ENCODE data around the gene ANK3.

ANK3 gene

DNA sequence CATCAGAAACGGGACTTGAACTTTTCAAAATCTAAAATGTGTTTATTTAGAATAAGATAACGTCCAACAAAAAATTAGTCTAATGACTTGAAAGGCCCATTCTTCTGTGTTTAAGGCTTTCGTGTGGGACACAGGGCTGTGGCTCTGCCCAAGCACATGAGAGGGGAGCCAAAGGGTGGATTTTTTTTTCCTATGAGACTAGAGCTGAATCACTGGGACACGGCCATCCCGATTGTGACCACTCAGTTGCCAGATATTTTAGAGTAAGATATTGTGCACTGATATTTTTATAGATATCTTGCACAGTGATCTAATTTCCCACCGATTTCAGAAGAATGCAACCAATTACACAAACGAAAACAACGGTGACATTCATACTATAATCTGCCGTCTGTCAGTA lies 99.9 kb downstream of the ANK3 start:
- DNase-seq, result no peak
- no peaks in the 10 kb centered on the region for H3K36me3 Mint-ChIP-seq
- CTCF ChIA-PET, result no interaction called here
- no peak overlapping the region for H3K4me3 Mint-ChIP-seq
- no peaks in the 10 kb centered on the region for H3K27me3 Mint-ChIP-seq
- no peaks in the 10 kb centered on the region for H3K9me3 Mint-ChIP-seq
- H3K4me1 Mint-ChIP-seq, result no peaks in the 10 kb centered on the region
- H3K27ac Mint-ChIP-seq, result no peak overlapping the region

- H3K27ac Mint-ChIP-seq, result no peak overlapping the region
- H3K27me3 Mint-ChIP-seq, result no peaks in the 10 kb centered on the region
- no peaks in the 10 kb centered on the region for H3K9me3 Mint-ChIP-seq
- H3K4me1 Mint-ChIP-seq, result no peaks in the 10 kb centered on the region
- H3K4me3 Mint-ChIP-seq, result no peak overlapping the region
- CTCF ChIA-PET, result no interaction called here
- no peak for DNase-seq
- no peaks in the 10 kb centered on the region for H3K36me3 Mint-ChIP-seq
Measured at GRCh38 chr10:60288256-60288655, 101.4 kb downstream of the ANK3 start.

DNA sequence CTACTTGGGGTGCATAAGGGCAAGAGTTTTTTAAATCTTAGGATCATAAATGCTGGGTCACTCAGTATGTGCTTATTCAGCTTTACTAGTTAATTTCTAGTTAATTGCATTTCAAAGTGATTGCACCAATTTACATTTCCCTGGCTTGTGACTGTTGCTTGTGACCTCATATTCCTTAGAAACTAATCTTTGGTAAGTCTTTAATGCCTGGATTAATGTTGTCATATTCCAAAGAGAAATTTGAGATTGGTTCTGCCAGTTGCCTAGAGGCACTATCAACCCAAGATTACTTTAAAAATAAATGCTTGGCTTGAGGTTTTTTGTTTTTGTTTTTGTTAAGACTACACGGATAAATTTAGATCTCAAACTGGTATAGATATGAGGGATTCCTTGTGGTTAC lies 103.1 kb downstream of the ANK3 start:
- no peaks in the 10 kb centered on the region for H3K36me3 Mint-ChIP-seq
- no peaks in the 10 kb centered on the region for H3K4me1 Mint-ChIP-seq
- no peak for DNase-seq
- no peaks in the 10 kb centered on the region for H3K27me3 Mint-ChIP-seq
- CTCF ChIA-PET, result no interaction called here
- no peak overlapping the region for H3K27ac Mint-ChIP-seq
- no peak overlapping the region for H3K4me3 Mint-ChIP-seq
- H3K9me3 Mint-ChIP-seq, result no peaks in the 10 kb centered on the region

- no peak for DNase-seq
- no peak overlapping the region for H3K4me3 Mint-ChIP-seq
- H3K4me1 Mint-ChIP-seq, result no peaks in the 10 kb centered on the region
- no peaks in the 10 kb centered on the region for H3K27me3 Mint-ChIP-seq
- CTCF ChIA-PET, result no interaction called here
- no peaks in the 10 kb centered on the region for H3K9me3 Mint-ChIP-seq
- H3K36me3 Mint-ChIP-seq, result no peaks in the 10 kb centered on the region
- no peak overlapping the region for H3K27ac Mint-ChIP-seq
Measured at GRCh38 chr10:60283397-60283796, 106.3 kb downstream of the ANK3 start.

DNA sequence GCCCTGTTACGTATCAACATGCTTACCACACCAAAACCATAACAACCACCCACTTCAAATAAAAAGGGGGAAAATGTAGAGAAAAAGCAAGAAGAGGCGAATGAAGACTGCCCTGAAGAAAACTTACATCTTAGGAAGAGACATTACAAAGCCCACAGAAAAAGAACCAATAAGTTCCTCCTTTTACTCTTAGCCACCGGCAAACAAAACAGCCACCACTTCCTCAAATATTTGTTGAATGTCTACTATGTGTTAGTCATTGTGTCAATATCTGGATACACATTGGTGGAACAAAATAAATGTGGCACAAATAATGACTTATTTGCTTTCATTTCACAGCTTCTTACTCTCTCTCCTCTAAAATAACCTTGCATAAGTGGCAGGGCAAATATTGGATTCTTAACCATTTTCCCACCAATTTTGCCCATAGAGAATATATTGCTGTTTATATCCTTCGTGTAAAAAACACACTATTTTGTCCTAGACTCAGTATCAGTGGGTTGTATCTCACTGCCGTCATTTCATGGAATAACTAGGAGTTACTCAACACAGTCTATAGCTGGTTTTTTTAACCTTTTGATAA lies 106.8 kb downstream of the ANK3 start:
- DNase-seq, result no peak
- no peak overlapping the region for H3K4me3 Mint-ChIP-seq

DNA sequence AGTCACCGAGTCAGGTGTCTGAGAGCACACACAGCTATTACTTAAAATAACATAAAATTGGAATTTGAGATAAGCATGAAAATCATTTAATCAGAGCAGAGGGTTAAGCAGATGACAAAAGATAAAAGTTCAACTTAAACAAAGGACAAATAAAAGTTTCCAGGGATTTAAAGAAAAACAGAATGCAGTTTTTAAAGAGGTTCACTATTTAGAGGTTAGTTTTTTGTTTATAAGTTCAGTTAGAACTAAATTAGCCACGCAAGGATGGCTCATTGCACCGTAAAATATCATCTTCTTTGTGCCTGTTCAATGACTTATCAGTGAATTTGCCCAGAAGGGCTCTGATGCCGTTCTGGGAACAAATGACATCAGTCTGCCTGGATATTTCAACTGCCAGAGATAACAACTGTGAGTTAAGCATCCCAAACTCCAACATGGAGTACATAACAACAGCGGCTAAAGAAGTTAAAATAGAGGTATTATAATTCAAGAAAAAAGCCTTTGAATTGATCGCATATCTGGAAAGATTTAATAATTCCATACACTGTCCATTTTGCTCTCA lies 107.8 kb downstream of the ANK3 start:
- no peak overlapping the region for H3K4me3 Mint-ChIP-seq

More for the DNA sequence above, 106.8 kb downstream of the ANK3 start:
- Mint-ChIP-seq H3K27ac (no peak overlapping the region), H3K36me3 (no peaks in the 10 kb centered on the region), H3K27me3 (no peaks in the 10 kb centered on the region), H3K9me3 (no peaks in the 10 kb centered on the region), H3K4me1 (no peaks in the 10 kb centered on the region)
- CTCF ChIA-PET, result no interaction called here

GRCh38 chr10:60281331-60281730 lies 108.3 kb downstream of the ANK3 start:
- H3K4me1 Mint-ChIP-seq, result no peaks in the 10 kb centered on the region
- H3K27ac Mint-ChIP-seq, result no peak overlapping the region
- no peak overlapping the region for H3K4me3 Mint-ChIP-seq
- H3K36me3 Mint-ChIP-seq, result peaks cover 2% of the 10 kb centered on the region
- no peaks in the 10 kb centered on the region for H3K27me3 Mint-ChIP-seq
- CTCF ChIA-PET, result no interaction called here
- no peak for DNase-seq
- H3K9me3 Mint-ChIP-seq, result no peaks in the 10 kb centered on the region

More for the DNA sequence above, 107.8 kb downstream of the ANK3 start:
- H3K27ac Mint-ChIP-seq, result no peak overlapping the region
- peaks cover under 1% of the 10 kb centered on the region for H3K36me3 Mint-ChIP-seq
- H3K27me3 Mint-ChIP-seq, result no peaks in the 10 kb centered on the region
- CTCF ChIA-PET, result no interaction called here
- no peaks in the 10 kb centered on the region for H3K4me1 Mint-ChIP-seq
- no peak for DNase-seq
- H3K9me3 Mint-ChIP-seq, result no peaks in the 10 kb centered on the region

DNA sequence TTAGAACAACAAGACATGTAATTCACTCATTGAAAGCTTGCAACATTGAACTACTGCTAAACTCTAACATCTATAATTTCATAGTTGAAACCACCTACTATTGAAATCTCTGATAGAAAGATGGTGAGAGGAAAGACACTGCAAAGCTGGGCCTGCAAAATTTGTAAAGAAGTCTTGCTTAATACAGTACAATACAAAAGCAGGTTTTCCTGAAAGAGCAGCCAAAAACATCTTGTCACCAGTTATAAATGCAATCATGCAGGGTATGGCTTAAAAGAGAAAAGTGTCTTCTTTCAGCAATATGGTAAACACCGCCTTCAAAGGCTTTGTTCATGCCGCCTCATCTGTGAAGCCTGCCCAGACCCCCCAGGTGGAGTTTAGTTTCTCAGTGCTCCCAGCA lies 109.2 kb downstream of the ANK3 start:
- Mint-ChIP-seq H3K27ac (no peak overlapping the region), H3K27me3 (no peaks in the 10 kb centered on the region), H3K4me1 (no peaks in the 10 kb centered on the region), H3K36me3 (peaks cover 2% of the 10 kb centered on the region), H3K9me3 (no peaks in the 10 kb centered on the region), H3K4me3 (no peak overlapping the region)
- DNase-seq, result no peak
- CTCF ChIA-PET, result no interaction called here

DNA sequence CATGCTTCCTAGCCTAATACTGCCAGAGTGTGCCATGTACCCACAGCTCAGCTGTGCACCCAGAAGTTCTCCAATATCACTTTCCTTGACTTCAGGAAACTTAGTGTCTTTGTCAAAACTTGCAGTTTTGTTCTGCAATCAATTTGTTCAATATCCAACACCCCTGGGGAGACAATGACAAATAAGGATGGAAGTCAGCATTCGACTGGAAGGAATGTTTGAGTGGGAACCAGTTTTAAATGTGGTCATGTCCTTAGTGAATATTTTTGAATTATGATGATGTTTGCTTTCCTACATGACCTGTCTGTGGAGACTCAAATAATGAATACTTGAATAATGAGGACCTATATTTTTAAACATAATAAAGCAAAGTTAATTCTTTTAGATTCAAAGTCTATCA lies 112.0 kb downstream of the ANK3 start:
- H3K36me3 Mint-ChIP-seq, result peaks cover 3% of the 10 kb centered on the region
- H3K4me1 Mint-ChIP-seq, result no peaks in the 10 kb centered on the region
- DNase-seq, result no peak
- CTCF ChIA-PET, result no interaction called here
- no peak overlapping the region for H3K27ac Mint-ChIP-seq
- no peaks in the 10 kb centered on the region for H3K27me3 Mint-ChIP-seq
- no peaks in the 10 kb centered on the region for H3K9me3 Mint-ChIP-seq
- H3K4me3 Mint-ChIP-seq, result no peak overlapping the region

GRCh38 chr10:60276232-60276631 lies 113.4 kb downstream of the ANK3 start:
- no peak for DNase-seq
- CTCF ChIA-PET, result no interaction called here
- Mint-ChIP-seq H3K9me3 (no peaks in the 10 kb centered on the region), H3K4me3 (no peak overlapping the region), H3K27ac (no peak overlapping the region), H3K27me3 (no peaks in the 10 kb centered on the region), H3K4me1 (no peaks in the 10 kb centered on the region), H3K36me3 (peaks cover 3% of the 10 kb centered on the region)

DNA sequence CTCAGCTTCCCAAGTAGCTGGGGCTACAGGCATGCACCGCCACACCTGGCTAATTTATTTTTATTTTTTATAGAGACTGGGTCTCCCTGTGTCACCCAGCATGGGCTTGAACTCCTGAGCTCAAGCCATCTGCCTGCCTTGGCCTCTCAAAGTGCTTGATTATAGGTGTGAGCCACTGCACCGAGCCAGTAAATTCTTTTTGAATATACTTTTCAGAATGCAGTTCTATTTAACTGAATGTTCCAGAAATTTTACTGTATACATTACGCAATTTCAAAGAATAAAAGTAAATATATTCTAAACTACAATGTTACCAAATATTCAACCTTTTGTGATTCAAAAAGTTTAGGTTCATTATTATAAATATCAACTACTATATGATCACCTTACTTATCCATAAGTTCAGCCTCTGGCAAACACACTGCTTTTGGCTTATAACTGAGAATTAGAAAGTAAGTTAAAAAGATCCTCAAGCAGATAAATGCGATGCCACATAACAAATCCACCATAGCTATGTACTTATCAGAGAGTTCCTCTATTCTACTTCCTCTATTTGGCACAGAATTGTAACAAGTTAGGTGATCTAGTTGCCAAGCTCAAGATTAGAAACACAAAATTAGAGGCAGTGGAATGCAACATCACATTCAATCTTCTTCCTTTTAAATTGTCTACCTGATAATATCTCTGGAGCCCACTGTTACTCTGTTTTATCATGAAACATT lies 118.2 kb downstream of the ANK3 start:
- Mint-ChIP-seq H3K4me3 (no peak overlapping the region), H3K9me3 (no peaks in the 10 kb centered on the region), H3K36me3 (peaks cover 1% of the 10 kb centered on the region), H3K4me1 (no peaks in the 10 kb centered on the region), H3K27ac (no peak overlapping the region), H3K27me3 (no peaks in the 10 kb centered on the region)
- DNase-seq, result no peak
- CTCF ChIA-PET, result no interaction called here

DNA sequence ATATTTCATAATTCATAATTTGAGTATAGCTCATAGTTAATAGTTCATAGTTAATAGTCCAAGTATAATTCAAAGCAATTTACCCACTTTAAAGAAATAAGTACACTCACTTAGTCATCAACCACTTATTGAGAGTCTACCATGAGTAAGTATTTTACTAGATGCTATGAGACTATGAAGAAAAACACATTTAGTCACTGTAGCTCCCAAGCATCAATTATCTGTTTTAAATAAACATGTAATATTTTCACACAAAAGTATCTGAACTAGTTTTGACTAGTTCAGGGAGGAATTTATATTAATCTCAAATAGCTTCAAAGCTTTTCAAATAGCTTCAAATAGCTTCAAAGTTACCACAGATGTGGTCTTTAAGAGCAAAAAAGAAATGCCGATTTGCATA lies 119.2 kb downstream of the ANK3 start:
- H3K27me3 Mint-ChIP-seq, result no peaks in the 10 kb centered on the region
- H3K4me1 Mint-ChIP-seq, result no peaks in the 10 kb centered on the region
- CTCF ChIA-PET, result no interaction called here
- H3K27ac Mint-ChIP-seq, result no peak overlapping the region
- no peak overlapping the region for H3K4me3 Mint-ChIP-seq
- no peaks in the 10 kb centered on the region for H3K9me3 Mint-ChIP-seq
- no peak for DNase-seq
- H3K36me3 Mint-ChIP-seq, result peaks cover 1% of the 10 kb centered on the region

DNA sequence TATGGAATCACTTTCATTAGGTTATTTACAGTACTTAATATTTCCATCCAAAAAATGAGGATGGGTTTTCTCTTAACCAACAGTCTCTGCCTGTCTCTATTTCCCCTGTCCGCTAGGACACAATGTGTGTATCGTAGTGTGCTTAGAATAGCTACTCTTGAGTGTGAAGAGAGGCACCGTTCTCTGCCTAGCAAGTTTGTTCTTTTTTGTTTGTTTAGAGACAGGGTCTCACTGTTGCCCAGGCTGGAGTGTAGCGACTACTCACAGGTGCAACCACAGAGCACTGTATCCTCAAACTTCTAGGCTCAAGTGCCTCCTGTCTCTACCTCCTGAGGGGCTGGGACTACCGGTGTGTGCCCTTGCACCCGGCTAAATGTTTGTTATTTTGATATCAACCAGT lies 121.9 kb downstream of the ANK3 start:
- no peaks in the 10 kb centered on the region for H3K27me3 Mint-ChIP-seq
- no peaks in the 10 kb centered on the region for H3K9me3 Mint-ChIP-seq
- H3K36me3 Mint-ChIP-seq, result peaks cover 4% of the 10 kb centered on the region
- DNase-seq, result no peak
- H3K27ac Mint-ChIP-seq, result no peak overlapping the region
- CTCF ChIA-PET, result no interaction called here
- no peaks in the 10 kb centered on the region for H3K4me1 Mint-ChIP-seq
- no peak overlapping the region for H3K4me3 Mint-ChIP-seq

- Mint-ChIP-seq H3K4me3 (no peak overlapping the region), H3K9me3 (no peaks in the 10 kb centered on the region), H3K4me1 (no peaks in the 10 kb centered on the region), H3K27me3 (no peaks in the 10 kb centered on the region), H3K27ac (no peak overlapping the region), H3K36me3 (peaks cover 3% of the 10 kb centered on the region)
- CTCF ChIA-PET, result no interaction called here
- DNase-seq, result no peak
Measured at GRCh38 chr10:60266513-60266912, 123.2 kb downstream of the ANK3 start.

DNA sequence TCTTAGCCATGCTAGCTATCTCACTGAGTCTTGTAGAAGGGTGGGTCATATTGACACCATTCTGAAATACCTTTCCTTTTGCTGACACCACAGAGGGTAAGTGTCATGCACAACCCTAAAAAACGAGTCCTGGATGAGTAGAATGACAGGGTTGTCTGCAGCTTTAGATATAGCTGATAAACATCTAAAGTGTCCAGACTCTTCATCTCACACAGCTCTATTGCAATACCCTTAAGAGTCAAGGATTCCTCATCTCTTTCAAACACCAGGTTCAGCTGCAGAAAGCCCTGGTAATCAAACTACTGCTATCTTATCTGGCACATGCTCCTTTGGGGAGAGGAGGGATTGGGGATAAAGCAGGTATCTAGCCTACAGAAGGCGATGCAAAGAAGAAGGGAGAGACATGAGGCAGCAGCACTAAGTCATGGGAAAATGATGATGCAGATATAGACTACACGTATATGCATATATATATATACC lies 127.0 kb downstream of the ANK3 start:
- H3K4me3 Mint-ChIP-seq, result no peak overlapping the region
- H3K27me3 Mint-ChIP-seq, result no peaks in the 10 kb centered on the region
- H3K4me1 Mint-ChIP-seq, result peaks cover 8% of the 10 kb centered on the region
- H3K9me3 Mint-ChIP-seq, result no peaks in the 10 kb centered on the region
- peaks cover 9% of the 10 kb centered on the region for H3K36me3 Mint-ChIP-seq
- no peak for DNase-seq
- no peak overlapping the region for H3K27ac Mint-ChIP-seq
- CTCF ChIA-PET, result interaction anchor here (1.1 kb wide), 1 partner anchor 24 kb away, joined by 5 read pairs; no protein-coding TSS in a partner anchor

Data from activated naive CD4-positive, alpha-beta T cell treated with anti-CD3 and anti-CD28 coated beads, Interleukin-2, amount 10 ng/mL, durations not matched to agents 7 days and 5 days (primary cell).